HepG2 (cell line): ENCODE data around the gene CTSZ. TPM values are rescaled to one million over a fixed set of nuclear protein-coding genes. Genes with fewer than 3 reads are reported as not detected.
A peak's percentile ranks its signal among the peaks of the same experiment; 100 is the strongest.

ENCODE experiments used
- CSRNP2 ChIP-seq: sonication (generic); formaldehyde crosslinking; conservative IDR thresholded peaks from 2 replicates; pipeline ENCODE4 v1.8.0; 2022; ENCODE audit warnings: low read depth, missing genetic modification reagents
- ESRRA ChIP-seq: sonication (generic); formaldehyde crosslinking; IDR thresholded peaks from 2 replicates; pipeline ENCODE4 v1.5.1; 2020; ENCODE audit warnings: mild to moderate bottlenecking, low read depth, missing genetic modification reagents
- GRHL1 ChIP-seq: sonication (generic); formaldehyde crosslinking; conservative IDR thresholded peaks from 2 replicates; pipeline ENCODE4 v1.8.0; 2022; ENCODE audit warnings: missing genetic modification reagents
- IRF2 ChIP-seq: IDR thresholded peaks from 2 replicates; pipeline ENCODE4 v1.6.1; 2018; ENCODE audit warnings: missing genetic modification reagents, missing compliant biosample characterization
- KDM3A ChIP-seq: IDR thresholded peaks from 2 replicates; pipeline ENCODE4 v1.6.1; 2018; ENCODE audit warnings: low read depth, missing compliant biosample characterization
- KDM6A ChIP-seq: IDR thresholded peaks from 2 replicates; pipeline ENCODE4 v1.6.1; 2016; ENCODE audit warnings: low read depth
- KIAA2018 ChIP-seq: sonication (generic); formaldehyde crosslinking; IDR thresholded peaks from 2 replicates; pipeline ENCODE4 v1.5.0; 2020; ENCODE audit warnings: mild to moderate bottlenecking, missing genetic modification reagents, borderline replicate concordance
- TAF1 ChIP-seq: sonication (generic); formaldehyde crosslinking; IDR thresholded peaks from 2 replicates; pipeline ENCODE4 v1.4.0; 2020; ENCODE audit warnings: missing genetic modification reagents
- TEAD3 ChIP-seq: optimal IDR thresholded peaks from 2 replicates; pipeline ENCODE3; 2016; ENCODE audit warnings: borderline replicate concordance
- TRIM24 ChIP-seq: sonication (generic); formaldehyde crosslinking; IDR thresholded peaks from 2 replicates; pipeline ENCODE4 v1.8.0; 2022; ENCODE audit warnings: mild to moderate bottlenecking, missing genetic modification reagents
- YY1 ChIP-seq: IDR thresholded peaks from 2 replicates; pipeline ENCODE4 v1.6.1; 2011; ENCODE audit warnings: low read length, low read depth, moderate library complexity, mild to moderate bottlenecking; ENCODE audit not compliant: insufficient read depth, insufficient replicate concordance
- ZFY ChIP-seq: sonication (generic); formaldehyde crosslinking; IDR thresholded peaks from 2 replicates; pipeline ENCODE4 v1.4.0; 2020; ENCODE audit warnings: missing genetic modification reagents
- ZNF235 ChIP-seq: sonication (generic); formaldehyde crosslinking; IDR thresholded peaks from 2 replicates; pipeline ENCODE4 v1.8.1; 2023; ENCODE audit warnings: mild to moderate bottlenecking, missing genetic modification reagents, borderline replicate concordance
- ZNF256 ChIP-seq: sonication (generic); formaldehyde crosslinking; conservative IDR thresholded peaks from 2 replicates; pipeline ENCODE4 v1.4.0; 2020; ENCODE audit warnings: missing genetic modification reagents
- polyA plus RNA-seq, 8 experiments: library from polyadenylated mRNA; depleted of rRNA in 3 of 8; stranded (reverse) in 7 of 8; unstranded in 1 of 8; fragments of >200 nt; fragmentation: Illumina TruSeq in 4 of 8; extraction: Trizol in 4 of 8; gene quantifications; 2 replicates each; pipeline versions ENCODE4 v1.2.1 to v1.2.3, GENCODE V29; 2011 to 2016; ENCODE audit warnings: low read depth in 4 of 8, missing spikeins in 1 of 8, mixed read lengths in 1 of 8; ENCODE audit not compliant: insufficient read depth in 1 of 8
- total RNA-seq, 5 experiments: library from RNA; depleted of rRNA; stranded (reverse); fragments of >200 nt; fragmentation: Illumina TruSeq; extraction: Trizol; gene quantifications; 2 replicates each; pipeline ENCODE4 v1.2.3, GENCODE V29; 2016; ENCODE audit warnings: low read depth in 1 of 5
- TF ChIP-seq, protein P1 (sequence below): sonication (generic); formaldehyde crosslinking; conservative IDR thresholded peaks from 2 replicates; pipeline ENCODE4 v1.4.0; 2020; ENCODE audit warnings: missing genetic modification reagents

Gene CTSZ
- total and polyA plus RNA-seq, 2 of the 13 experiments (the other 11 are each of a cell fraction or from before 2014, with no cell fraction given), result 0.33 TPM; not detected in 1

GRCh38 chr20:59032023-59032712 lies 25.1 kb upstream of the CTSZ start, which contains the start of gene ATP5F1E (continued):
- TF ChIP-seq KIAA2018 (CRISPR knock-in tag) (no peak), ZNF256 (CRISPR knock-in tag) (no peak; the same call in none of the 2 replicates), ZFY (CRISPR knock-in tag) (peak; percentile 94), CSRNP2 (CRISPR knock-in tag) (no peak; the same call in 1 of the 2 replicates), TEAD3 (CRISPR knock-in tag) (peak; percentile 40), TRIM24 (CRISPR knock-in tag) (no peak; the same call in 1 of the 2 replicates), YY1 (peak; percentile 87), GRHL1 (CRISPR knock-in tag) (no peak), TAF1 (CRISPR knock-in tag) (peak; percentile 96), KDM6A (no peak), IRF2 (CRISPR knock-in tag) (peak; percentile 87; the same call in 1 of the 2 replicates), ESRRA (CRISPR knock-in tag) (peak; percentile 83), KDM3A (peak; percentile 84), ZNF235 (CRISPR knock-in tag) (peak; percentile 87)
- TF ChIP-seq, protein P1, sequence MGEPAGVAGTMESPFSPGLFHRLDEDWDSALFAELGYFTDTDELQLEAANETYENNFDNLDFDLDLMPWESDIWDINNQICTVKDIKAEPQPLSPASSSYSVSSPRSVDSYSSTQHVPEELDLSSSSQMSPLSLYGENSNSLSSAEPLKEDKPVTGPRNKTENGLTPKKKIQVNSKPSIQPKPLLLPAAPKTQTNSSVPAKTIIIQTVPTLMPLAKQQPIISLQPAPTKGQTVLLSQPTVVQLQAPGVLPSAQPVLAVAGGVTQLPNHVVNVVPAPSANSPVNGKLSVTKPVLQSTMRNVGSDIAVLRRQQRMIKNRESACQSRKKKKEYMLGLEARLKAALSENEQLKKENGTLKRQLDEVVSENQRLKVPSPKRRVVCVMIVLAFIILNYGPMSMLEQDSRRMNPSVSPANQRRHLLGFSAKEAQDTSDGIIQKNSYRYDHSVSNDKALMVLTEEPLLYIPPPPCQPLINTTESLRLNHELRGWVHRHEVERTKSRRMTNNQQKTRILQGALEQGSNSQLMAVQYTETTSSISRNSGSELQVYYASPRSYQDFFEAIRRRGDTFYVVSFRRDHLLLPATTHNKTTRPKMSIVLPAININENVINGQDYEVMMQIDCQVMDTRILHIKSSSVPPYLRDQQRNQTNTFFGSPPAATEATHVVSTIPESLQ (CRISPR knock-in tag), result peak; percentile 40
